ENCODE measurements around the gene INSYN2B. TPM values are rescaled to one million over a fixed set of nuclear protein-coding genes. Genes with fewer than 3 reads are reported as not detected.

Gene INSYN2B
- total RNA-seq, 1 experiment from 2014 or later: not detected

- H3K4me1 Mint-ChIP-seq: peaks cover 9% of the 10 kb centered on the region
- H3K27me3 Mint-ChIP-seq (ENCODE audit: low read depth): no peaks in the 10 kb centered on the region
- CTCF ChIA-PET: no interaction called here
- no peak overlapping the region for H3K4me3 Mint-ChIP-seq
- DNase-seq (ENCODE audit: low spot score): no peak
- no peaks in the 10 kb centered on the region for H3K9me3 Mint-ChIP-seq
- POLR2A ChIA-PET: no interaction called here
- H3K27ac Mint-ChIP-seq: no peak overlapping the region
- TF ChIP-seq, protein P1, sequence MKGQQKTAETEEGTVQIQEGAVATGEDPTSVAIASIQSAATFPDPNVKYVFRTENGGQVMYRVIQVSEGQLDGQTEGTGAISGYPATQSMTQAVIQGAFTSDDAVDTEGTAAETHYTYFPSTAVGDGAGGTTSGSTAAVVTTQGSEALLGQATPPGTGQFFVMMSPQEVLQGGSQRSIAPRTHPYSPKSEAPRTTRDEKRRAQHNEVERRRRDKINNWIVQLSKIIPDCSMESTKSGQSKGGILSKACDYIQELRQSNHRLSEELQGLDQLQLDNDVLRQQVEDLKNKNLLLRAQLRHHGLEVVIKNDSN (CRISPR knock-in tag; IDR thresholded peaks at IDR 0.05): no peak
- TF ChIP-seq OVOL2 (CRISPR knock-in tag; IDR thresholded peaks at IDR 0.05; ENCODE audit: borderline replicate concordance): no peak
- TF ChIP-seq ZNF121 (CRISPR knock-in tag; IDR thresholded peaks at IDR 0.05): no peak
- no peak for TF ChIP-seq GABPB1 (CRISPR knock-in tag; IDR thresholded peaks at IDR 0.05)
- TF ChIP-seq, protein P2, sequence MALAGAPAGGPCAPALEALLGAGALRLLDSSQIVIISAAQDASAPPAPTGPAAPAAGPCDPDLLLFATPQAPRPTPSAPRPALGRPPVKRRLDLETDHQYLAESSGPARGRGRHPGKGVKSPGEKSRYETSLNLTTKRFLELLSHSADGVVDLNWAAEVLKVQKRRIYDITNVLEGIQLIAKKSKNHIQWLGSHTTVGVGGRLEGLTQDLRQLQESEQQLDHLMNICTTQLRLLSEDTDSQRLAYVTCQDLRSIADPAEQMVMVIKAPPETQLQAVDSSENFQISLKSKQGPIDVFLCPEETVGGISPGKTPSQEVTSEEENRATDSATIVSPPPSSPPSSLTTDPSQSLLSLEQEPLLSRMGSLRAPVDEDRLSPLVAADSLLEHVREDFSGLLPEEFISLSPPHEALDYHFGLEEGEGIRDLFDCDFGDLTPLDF (CRISPR knock-in tag; IDR thresholded peaks at IDR 0.05): no peak
- no peak for TF ChIP-seq E2F4 (CRISPR knock-in tag; IDR thresholded peaks at IDR 0.05; ENCODE audit: borderline replicate concordance, low read depth)
- TF ChIP-seq, protein P3, sequence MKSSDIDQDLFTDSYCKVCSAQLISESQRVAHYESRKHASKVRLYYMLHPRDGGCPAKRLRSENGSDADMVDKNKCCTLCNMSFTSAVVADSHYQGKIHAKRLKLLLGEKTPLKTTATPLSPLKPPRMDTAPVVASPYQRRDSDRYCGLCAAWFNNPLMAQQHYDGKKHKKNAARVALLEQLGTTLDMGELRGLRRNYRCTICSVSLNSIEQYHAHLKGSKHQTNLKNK (CRISPR knock-in tag; IDR thresholded peaks at IDR 0.05): no peak
- TF ChIP-seq GTF2I (CRISPR knock-in tag; conservative IDR thresholded peaks at IDR 0.05): no peak
- no peak for TF ChIP-seq NFATC4 (CRISPR knock-in tag; IDR thresholded peaks at IDR 0.05)
- TF ChIP-seq ZNF671 (CRISPR knock-in tag; IDR thresholded peaks at IDR 0.05): no peak
- TF ChIP-seq, protein P4, sequence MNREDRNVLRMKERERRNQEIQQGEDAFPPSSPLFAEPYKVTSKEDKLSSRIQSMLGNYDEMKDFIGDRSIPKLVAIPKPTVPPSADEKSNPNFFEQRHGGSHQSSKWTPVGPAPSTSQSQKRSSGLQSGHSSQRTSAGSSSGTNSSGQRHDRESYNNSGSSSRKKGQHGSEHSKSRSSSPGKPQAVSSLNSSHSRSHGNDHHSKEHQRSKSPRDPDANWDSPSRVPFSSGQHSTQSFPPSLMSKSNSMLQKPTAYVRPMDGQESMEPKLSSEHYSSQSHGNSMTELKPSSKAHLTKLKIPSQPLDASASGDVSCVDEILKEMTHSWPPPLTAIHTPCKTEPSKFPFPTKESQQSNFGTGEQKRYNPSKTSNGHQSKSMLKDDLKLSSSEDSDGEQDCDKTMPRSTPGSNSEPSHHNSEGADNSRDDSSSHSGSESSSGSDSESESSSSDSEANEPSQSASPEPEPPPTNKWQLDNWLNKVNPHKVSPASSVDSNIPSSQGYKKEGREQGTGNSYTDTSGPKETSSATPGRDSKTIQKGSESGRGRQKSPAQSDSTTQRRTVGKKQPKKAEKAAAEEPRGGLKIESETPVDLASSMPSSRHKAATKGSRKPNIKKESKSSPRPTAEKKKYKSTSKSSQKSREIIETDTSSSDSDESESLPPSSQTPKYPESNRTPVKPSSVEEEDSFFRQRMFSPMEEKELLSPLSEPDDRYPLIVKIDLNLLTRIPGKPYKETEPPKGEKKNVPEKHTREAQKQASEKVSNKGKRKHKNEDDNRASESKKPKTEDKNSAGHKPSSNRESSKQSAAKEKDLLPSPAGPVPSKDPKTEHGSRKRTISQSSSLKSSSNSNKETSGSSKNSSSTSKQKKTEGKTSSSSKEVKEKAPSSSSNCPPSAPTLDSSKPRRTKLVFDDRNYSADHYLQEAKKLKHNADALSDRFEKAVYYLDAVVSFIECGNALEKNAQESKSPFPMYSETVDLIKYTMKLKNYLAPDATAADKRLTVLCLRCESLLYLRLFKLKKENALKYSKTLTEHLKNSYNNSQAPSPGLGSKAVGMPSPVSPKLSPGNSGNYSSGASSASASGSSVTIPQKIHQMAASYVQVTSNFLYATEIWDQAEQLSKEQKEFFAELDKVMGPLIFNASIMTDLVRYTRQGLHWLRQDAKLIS (CRISPR knock-in tag; IDR thresholded peaks at IDR 0.05; ENCODE audit: borderline replicate concordance): no peak
- TF ChIP-seq, protein P5, sequence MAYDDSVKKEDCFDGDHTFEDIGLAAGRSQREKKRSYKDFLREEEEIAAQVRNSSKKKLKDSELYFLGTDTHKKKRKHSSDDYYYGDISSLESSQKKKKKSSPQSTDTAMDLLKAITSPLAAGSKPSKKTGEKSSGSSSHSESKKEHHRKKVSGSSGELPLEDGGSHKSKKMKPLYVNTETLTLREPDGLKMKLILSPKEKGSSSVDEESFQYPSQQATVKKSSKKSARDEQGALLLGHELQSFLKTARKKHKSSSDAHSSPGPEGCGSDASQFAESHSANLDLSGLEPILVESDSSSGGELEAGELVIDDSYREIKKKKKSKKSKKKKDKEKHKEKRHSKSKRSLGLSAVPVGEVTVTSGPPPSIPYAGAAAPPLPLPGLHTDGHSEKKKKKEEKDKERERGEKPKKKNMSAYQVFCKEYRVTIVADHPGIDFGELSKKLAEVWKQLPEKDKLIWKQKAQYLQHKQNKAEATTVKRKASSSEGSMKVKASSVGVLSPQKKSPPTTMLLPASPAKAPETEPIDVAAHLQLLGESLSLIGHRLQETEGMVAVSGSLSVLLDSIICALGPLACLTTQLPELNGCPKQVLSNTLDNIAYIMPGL (CRISPR knock-in tag; IDR thresholded peaks at IDR 0.05): no peak
- no peak for TF ChIP-seq SMAD3 (CRISPR knock-in tag; IDR thresholded peaks at IDR 0.05; ENCODE audit: borderline replicate concordance)
- TF ChIP-seq ZNF317 (CRISPR knock-in tag; IDR thresholded peaks at IDR 0.05; ENCODE audit: borderline replicate concordance, low read depth): no peak
- TF ChIP-seq RORB (CRISPR knock-in tag; IDR thresholded peaks at IDR 0.05): no peak
- TF ChIP-seq CREM (CRISPR knock-in tag; IDR thresholded peaks at IDR 0.05): no peak
- H3K36me3 Mint-ChIP-seq: no peaks in the 10 kb centered on the region
- no peak for ATAC-seq
Measured at GRCh38 chr5:169864483-169864882, 115.8 kb downstream of the INSYN2B start.

DNA sequence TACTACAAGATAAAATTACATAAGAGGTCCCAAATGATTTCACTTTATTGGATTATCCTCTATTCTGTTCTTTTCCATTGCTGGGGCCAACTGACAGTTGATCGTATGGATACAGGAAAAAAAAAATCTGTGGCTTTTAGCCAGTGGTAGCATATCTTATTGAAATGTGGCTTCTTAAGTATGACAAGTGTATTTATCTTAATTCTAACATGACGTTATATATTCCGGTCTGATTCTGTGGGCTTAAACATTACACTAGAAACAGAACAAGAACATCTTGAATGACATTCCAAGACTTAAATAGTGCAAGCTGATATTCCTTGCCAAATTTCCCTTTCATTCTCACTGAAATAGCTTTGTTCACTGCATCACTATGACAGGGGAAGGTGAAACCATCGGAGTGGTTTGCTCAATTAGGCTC, 117.9 kb downstream of the INSYN2B start:
- no peak for ATAC-seq
- Mint-ChIP-seq H3K27ac (no peak overlapping the region), H3K36me3 (no peaks in the 10 kb centered on the region), H3K4me1 (peaks cover 5% of the 10 kb centered on the region; the same call in 1 of the 2 replicates), H3K4me3 (no peak overlapping the region), H3K9me3 (no peaks in the 10 kb centered on the region), H3K27me3 (ENCODE audit: low read depth) (no peaks in the 10 kb centered on the region)
- POLR2A ChIA-PET: no interaction called here
- no peak for DNase-seq (ENCODE audit: low spot score)
- CTCF ChIA-PET: no interaction called here
- TF ChIP-seq, protein P6, sequence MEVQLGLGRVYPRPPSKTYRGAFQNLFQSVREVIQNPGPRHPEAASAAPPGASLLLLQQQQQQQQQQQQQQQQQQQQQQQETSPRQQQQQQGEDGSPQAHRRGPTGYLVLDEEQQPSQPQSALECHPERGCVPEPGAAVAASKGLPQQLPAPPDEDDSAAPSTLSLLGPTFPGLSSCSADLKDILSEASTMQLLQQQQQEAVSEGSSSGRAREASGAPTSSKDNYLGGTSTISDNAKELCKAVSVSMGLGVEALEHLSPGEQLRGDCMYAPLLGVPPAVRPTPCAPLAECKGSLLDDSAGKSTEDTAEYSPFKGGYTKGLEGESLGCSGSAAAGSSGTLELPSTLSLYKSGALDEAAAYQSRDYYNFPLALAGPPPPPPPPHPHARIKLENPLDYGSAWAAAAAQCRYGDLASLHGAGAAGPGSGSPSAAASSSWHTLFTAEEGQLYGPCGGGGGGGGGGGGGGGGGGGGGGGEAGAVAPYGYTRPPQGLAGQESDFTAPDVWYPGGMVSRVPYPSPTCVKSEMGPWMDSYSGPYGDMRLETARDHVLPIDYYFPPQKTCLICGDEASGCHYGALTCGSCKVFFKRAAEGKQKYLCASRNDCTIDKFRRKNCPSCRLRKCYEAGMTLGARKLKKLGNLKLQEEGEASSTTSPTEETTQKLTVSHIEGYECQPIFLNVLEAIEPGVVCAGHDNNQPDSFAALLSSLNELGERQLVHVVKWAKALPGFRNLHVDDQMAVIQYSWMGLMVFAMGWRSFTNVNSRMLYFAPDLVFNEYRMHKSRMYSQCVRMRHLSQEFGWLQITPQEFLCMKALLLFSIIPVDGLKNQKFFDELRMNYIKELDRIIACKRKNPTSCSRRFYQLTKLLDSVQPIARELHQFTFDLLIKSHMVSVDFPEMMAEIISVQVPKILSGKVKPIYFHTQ (CRISPR knock-in tag; IDR thresholded peaks at IDR 0.05): no peak
- no peak for TF ChIP-seq MLX (CRISPR knock-in tag; IDR thresholded peaks at IDR 0.05)
- TF ChIP-seq GTF2I (CRISPR knock-in tag; conservative IDR thresholded peaks at IDR 0.05): no peak
- TF ChIP-seq PREB (CRISPR knock-in tag; IDR thresholded peaks at IDR 0.05; ENCODE audit: borderline replicate concordance): no peak
- TF ChIP-seq ESRRA (CRISPR knock-in tag; IDR thresholded peaks at IDR 0.05; ENCODE audit: borderline replicate concordance): no peak
- TF ChIP-seq FOXK1 (CRISPR knock-in tag; IDR thresholded peaks at IDR 0.05): no peak
- no peak for TF ChIP-seq CREM (CRISPR knock-in tag; IDR thresholded peaks at IDR 0.05)

All from WTC11 (cell line).